Daoy (cell line): ENCODE measurements around the gene ERAL1. TPM values are rescaled to one million over a fixed set of nuclear protein-coding genes. Genes with fewer than 3 reads are reported as not detected.
A peak's percentile ranks its signal among the peaks of the same experiment; 100 is the strongest.
"Not testable (repeated sequence)": the region's sequence is repeated elsewhere in the genome, so short reads cannot be mapped to it uniquely, and the experiment has no call there.

Experiments used
- DNase-seq: peaks from one replicate; pipeline ENCODE4 v3.0.0-alpha.2; 2015; ENCODE audit warnings: low read depth
- total RNA-seq: library from RNA; depleted of rRNA; stranded (reverse); fragments of >200 nt; shearing (Covaris generic); gene quantifications from 2 replicates; pipeline ENCODE4 v1.2.3, GENCODE V29; 2014

The ERAL1 gene
- total RNA-seq, 1 experiment from 2014 or later = 38.4 TPM

DNA sequence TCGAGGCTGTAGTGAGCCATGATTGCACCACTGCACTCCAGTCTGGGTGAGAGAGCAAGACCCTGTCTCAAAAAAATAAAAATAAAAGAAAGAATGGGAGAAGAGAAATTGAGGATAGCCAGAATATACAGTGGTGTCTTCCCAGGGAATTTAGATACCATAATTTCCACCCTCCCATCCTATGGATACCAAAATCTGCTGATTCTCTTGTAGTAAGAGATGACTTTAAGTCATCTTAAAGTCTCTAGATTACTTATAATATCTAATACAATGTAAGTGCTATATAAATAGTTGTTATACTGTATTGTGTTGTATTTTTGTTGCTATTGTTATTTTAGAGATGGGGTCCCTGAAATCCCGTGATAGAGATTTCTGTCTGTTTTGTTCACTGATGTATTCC lies 1.5 kb upstream of the ERAL1 start:
- DNase-seq = no peak

DNA sequence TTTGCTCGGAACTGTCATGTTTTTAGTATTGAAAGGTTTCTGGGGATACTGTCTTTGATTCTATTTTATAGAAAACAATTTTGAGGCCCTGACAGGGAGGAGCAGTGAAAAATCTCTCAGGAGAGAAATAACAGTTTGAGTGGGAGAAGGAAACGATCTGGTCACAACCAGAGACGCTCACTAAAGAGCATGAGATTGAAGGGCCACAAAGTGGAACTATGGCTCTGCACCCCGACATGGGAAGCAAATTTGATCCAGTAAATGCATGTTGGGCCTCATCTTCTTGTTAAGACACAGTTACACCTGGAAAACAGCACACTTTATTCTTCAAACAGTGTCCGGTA lies 492 bp downstream of the ERAL1 start:
- no peak for DNase-seq

DNA sequence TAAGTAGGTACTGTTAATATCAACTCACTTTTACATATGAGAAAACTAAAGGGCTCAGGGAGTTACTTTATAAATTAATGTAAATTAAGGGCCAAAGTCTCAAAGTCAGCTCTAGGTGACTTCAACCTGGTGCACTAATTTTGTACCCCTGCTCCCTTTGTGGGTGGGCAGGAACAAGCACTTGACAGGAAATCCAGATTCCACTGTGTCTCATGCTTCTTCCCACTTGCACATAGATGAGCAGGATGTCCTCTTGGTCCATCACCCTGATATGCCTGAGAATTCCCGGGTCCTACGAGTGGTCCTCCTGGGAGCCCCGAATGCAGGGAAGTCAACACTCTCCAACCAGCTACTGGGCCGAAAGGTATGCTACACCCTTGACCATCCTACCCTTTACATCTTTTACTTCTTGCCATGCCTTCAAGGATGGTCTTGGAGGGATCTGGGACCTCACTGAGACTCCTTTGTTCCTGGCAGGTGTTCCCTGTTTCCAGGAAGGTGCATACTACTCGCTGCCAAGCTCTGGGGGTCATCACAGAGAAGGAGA lies 1.3 kb downstream of the ERAL1 start:
- no peak for DNase-seq

DNA sequence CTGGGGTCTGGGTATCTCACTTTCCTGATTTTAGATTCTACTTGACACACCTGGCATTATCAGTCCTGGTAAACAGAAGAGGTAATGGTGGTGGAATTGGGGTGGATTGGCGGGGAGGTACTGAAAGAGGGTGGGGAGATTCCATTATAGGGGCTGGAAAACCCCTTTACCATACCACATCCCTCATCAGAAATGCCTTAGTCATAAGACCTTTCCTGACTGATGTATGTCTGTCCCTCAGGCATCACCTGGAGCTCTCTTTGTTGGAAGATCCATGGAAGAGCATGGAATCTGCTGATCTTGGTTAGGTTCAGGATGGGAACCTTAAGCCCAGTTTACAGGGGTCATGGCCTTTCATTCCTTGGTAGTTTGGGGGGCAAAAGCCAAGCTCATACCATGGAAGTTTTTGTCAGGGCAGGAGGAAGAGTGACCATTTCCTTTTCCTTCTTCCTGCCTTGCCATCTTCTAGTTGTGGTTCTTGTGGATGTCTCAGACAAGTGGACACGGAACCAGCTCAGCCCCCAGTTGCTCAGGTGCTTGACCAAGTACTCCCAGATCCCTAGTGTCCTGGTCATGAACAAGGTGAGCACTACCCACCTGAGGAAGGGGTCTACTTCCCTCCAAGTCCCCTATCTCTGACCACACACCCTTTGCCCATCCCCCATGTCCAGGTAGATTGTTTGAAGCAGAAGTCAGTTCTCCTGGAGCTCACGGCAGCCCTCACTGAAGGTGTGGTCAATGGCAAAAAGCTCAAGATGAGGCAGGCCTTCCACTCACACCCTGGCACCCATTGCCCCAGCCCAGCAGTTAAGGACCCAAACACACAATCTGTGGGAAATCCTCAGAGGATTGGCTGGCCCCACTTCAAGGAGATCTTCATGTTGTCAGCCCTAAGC lies 3.3 kb downstream of the ERAL1 start:
- no peak for DNase-seq

DNA sequence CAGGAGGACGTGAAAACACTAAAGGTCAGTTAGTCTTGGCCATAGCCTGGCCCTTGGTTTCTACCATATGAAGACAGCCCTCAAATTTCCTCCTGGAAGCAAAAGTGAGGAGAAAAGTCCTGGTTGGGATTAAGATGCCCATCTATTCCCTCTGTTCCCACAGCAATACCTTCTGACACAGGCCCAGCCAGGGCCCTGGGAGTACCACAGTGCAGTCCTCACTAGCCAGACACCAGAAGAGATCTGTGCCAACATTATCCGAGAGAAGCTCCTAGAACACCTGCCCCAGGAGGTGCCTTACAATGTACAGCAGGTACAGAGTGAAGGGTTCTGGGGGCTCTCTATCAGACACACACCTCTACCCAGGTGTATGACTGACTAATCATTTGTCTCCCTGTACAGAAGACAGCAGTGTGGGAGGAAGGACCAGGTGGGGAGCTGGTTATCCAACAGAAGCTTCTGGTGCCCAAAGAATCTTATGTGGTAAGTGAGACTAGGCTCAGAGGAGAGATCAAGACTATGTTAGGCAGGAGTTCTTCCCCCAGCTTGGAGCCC lies 4.1 kb downstream of the ERAL1 start:
- no peak for DNase-seq

DNA sequence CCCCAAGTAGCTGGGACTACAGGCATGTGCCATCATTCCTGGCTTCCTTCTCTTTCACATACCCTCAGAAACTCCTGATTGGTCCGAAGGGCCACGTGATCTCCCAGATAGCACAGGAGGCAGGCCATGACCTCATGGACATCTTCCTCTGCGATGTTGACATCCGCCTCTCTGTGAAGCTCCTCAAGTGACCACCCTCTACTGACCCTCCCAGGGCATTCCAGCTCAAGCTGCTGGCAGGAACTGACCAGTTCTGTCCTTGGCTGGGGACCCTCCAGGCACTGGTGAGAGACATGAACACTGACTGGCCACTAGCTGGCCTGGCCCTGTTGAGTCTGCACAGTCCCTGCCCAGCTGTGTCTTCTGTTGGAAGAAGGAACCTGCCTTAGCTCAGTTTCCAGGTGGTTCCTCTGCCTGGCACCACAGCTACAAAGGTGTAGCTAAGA lies 5.6 kb downstream of the ERAL1 start:
- no peak for DNase-seq

DNA sequence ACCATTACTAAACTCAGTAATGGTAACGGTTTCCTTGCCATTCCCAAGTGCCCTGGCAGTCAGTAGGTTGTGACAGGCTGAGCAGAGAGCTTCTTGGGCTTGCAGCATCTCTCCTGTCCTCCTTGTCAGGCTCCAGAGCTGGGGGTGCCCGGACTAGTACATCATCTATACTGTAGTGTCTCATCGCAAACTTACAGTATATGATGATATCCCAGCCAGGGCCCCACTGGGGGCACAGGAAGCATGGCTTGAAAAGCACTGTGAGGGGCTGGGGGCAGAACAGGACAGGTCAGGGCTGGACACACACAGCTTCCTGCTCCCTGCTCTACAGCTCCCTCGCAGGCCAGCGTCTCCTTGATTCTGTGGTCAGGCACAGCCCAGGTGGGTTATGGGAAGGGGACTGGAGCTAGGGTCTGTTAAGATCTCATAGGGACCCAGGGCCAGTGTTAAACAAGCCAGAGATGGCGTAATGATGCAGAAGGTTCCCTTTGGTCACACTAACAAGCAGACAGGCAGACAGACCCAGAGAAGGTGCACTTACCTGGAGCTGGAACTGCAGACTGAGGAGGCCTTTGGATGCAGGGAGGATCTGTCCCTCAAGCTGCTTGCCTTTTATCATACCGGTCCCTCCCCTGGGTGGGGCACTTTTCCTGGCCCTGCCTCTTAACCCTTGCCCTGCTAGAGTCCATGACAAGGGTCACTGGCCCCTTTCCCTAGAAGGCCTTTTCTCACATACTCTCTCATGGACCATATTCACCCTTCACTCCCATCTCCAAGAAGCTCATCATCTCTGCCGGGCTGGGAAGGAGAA lies 6.8 kb downstream of the ERAL1 start:
- no peak for DNase-seq

- DNase-seq = no peak
These were observed 7.7 kb downstream of the ERAL1 start for GRCh38 chr17:28862561-28862960.

GRCh38 chr17:28863953-28864352 lies 9.1 kb downstream of the ERAL1 start:
- no peak for DNase-seq

DNA sequence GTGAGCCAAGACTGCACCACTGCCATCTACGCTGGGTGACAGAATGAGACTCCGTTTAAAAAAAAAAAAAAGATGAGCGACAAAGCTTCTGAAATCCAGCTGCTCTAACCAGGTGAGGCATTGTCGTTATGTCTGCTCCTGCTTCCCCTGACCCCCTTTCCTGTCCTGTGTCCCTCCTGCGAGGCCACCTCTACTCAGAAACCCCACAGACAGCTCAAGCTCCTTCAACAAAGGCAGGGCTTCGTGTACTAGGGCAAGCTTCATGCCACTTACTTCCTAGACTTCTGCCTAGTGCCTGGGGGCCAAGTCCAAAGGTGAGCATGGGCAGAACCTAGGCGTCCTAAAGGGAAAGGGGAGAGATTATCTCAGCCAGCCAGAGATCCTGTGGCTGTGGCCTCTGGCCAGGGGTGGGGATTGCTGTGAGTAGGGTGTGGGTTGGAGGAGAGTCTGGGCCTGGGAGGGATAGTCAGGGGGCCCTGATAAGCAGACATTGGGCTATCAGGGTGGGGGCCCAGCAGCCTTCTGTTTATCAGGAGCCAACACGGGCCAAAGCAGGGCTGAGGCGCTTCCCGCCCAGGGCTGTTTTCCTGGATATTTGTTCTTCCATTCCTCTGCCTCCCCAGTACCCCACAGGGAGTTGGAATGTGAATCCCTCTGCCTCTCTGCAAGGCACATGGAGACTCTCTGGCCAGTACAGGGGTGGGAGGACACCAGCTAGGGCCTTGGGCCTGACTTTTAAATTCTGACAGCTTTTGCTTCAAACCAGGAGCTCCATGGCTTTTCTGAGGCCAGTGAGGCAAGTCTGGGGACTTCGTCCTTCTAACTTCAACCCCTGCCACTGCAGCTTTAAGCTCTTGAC lies 10.4 kb downstream of the ERAL1 start:
- no peak for DNase-seq

- DNase-seq = no peak
These were observed 11.3 kb downstream of the ERAL1 start for GRCh38 chr17:28865946-28866752.

DNA sequence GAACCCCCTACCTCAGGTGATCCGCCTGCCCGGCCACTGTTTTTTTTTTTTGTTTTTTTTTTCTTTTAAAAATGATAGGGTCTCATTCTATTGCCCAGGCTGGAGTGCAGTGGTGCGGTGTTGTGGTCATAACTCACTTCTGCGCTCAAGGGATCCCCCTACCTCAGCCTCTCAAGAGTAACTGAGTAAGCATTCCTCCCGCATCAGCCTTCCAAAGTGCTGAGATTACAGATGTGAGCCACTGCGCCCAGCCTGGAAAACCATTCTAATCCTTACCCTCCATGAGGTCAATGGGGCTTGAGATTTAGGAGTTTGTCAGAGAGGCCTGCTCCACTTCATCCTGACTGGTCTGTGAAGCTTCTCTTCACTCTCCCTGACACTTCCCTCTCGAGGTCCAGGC lies 12.5 kb downstream of the ERAL1 start:
- DNase-seq = no peak

DNA sequence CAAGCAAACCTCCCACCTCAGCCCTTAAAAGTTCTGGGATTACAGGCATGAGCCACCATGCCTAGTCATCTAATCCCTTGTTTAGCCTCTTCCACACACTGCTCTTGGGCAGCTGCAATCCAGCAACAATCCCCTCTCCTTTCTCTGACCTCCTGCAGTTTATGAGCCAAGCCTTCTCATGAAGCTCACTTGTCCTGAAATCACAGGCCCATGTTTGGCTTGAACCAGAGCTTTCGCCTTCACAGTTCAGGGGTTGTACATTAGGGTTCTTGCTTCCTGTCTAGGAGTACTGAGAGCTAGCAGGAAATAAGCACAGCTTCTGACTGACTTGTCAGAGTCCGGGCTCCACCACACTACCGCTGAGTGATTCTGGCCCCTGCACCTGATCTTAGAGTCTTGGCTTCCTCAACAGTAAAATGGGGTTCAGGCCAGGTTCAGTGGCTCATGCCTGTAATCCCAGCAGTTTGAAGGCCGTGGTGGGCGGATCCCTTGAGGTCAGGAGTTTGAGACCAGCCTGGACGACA lies 16.3 kb downstream of the ERAL1 start:
- no peak for DNase-seq

- DNase-seq = no peak
These were observed 19.0 kb downstream of the ERAL1 start for GRCh38 chr17:28873839-28874238.

DNA sequence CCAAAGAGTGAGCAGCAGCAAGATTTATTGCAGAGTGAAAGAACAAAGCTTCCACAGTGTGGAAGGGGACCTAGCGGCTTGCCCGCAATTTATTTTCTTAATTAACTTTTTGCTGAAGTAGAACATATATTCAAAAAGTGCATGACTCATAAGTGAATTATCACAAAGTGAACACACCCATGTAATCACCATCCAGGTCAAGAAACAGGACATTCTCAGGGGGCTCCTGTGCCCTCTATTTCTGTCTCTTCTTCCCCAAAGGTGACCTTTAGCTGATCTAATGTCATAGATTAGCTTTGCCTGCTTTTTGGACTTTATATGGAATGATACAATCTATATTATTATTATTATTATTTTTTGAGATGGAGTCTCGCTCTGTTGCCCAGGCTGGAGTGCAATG lies 19.9 kb downstream of the ERAL1 start:
- DNase-seq = no peak

DNA sequence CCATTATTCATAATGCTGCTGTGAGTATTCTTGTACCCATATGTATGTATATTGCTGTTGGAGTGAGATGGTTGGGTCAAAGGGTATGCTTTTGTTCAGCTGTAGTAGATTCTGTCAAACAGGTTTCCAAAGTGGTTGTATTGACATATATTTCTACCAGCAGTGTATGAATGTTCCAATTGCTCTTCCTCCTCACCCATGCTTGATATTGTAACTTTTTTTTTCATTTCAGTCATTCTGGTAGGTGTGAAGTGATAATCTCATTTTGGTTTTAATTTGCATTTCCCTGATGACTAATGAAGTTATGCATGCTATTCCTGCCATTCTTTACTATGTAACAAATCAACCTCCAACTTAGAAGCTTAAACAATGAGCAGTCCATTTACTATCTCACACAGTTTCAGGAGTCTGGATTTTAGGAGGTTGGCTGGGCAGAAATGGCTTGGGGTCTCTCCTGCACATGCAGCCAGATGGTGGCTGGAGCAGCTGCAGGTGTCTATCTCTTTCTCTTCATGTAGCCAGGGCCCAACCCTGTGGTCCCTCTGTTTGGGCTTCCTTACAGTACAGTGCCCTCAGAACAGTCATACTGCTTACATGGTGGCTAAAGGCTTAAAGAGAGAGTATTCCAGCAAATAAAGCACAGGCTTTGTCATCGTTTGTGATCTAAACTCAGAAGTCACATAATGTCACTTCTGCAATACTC lies 21.2 kb downstream of the ERAL1 start:
- DNase-seq = no peak

DNA sequence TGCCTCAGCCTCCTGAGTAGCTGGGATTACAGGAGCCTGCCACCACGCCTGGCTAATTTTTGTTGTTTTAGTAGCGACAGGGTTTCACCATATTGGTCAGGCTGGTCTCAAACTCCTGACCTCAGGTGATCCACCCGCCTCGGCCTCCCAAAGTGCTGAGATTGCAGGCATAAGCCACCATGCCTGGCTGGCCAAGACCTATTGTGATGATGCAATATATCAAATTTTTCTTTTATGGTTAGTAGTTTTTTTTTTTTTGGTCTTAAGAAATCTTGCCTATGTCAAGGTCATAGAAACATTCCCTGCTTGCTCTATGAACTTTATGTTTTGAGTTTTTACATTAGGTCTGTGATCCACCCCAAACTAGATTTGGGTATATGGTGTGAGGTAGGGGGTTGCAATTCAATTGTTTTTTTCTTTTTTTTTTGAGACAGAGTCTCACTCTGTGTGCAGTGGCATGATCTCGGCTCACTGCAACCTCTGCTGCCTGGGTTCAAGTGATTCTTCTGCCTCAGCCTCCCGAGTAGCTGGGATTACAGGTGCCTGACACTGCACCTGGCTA lies 22.4 kb downstream of the ERAL1 start:
- not testable (repeated sequence) for DNase-seq

GRCh38 chr17:28878158-28878910 lies 23.5 kb downstream of the ERAL1 start:
- DNase-seq = no peak

DNA sequence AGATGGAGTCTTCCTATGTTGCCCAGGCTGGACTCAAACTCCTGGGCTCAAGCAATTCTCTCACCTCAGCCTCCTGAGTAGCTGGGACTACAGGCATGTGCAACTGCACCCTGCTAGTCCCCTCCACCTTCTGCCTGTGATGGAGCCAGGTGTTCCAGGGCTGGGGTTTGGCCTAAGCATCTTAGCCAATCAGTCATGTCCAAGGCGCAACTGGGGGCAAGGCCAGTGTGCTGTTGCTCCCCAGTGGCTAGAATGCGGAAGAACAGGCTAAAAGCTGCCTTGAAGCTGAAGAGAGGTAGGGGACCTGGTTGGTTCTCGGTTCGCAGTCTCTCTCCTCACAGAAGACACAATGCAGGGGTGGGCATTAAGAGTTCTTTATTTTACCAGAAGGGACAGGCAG lies 24.2 kb downstream of the ERAL1 start:
- peak; percentile 35 for DNase-seq
